Measurements from ENCODE around the gene OLFM3.

OLFM3 gene

DNA sequence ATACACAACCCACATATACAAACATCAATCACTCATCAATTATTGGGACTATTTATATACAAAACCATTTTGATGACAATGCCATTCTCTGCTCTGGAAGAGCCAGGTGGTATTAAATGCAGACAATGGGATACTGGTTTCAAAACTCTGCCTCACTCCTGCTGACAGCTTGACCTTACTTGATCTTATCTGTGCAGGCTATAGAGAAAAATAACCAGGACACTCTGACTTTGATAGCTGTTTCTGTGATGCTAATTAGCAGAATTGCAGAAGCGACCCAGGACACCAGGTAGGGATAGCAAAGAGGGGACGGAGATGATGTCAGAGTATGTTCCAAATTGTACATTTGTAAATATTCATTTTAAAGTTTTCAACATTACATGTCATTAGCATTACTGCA lies 89.5 kb downstream of the OLFM3 start:
- TF ChIP-seq, protein P1, sequence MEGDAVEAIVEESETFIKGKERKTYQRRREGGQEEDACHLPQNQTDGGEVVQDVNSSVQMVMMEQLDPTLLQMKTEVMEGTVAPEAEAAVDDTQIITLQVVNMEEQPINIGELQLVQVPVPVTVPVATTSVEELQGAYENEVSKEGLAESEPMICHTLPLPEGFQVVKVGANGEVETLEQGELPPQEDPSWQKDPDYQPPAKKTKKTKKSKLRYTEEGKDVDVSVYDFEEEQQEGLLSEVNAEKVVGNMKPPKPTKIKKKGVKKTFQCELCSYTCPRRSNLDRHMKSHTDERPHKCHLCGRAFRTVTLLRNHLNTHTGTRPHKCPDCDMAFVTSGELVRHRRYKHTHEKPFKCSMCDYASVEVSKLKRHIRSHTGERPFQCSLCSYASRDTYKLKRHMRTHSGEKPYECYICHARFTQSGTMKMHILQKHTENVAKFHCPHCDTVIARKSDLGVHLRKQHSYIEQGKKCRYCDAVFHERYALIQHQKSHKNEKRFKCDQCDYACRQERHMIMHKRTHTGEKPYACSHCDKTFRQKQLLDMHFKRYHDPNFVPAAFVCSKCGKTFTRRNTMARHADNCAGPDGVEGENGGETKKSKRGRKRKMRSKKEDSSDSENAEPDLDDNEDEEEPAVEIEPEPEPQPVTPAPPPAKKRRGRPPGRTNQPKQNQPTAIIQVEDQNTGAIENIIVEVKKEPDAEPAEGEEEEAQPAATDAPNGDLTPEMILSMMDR (IDR thresholded peaks at IDR 0.05; ENCODE audit: insufficient read depth, missing control alignments) = no peak
- DNase-seq (ENCODE audit: insufficient read length, low spot score) (no peak), FAIRE-seq (no peak)

DNA sequence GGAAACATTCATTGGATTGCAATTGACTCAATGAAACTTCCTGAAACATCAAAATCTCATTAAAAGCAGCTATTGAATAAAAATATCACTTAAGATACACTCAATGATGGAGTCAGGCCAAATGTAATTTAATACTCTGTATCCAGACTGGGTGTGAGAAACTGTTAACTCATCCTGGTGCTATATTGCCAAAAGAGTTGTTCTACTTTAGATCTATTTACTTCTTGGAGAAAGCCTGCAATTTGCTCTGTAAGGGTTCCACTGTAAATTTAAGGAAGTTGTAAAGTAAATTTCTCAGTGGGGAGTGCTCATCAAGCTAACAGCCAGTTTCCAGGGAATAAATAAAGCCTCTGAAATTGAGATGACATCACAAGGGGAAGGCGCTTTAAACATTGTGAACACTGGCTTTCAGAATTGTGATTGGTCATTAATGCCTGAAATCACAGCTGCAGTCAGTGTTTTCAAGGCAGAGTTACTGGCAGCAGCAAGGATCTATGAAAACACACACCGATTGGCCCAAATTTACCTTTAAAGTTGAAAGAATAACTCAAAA lies 91.4 kb downstream of the OLFM3 start:
- no peak for FAIRE-seq
- DNase-seq (ENCODE audit: insufficient read length, low spot score) = no peak
- TF ChIP-seq, protein P1 (IDR thresholded peaks at IDR 0.05; ENCODE audit: insufficient read depth, missing control alignments) = no peak

DNA sequence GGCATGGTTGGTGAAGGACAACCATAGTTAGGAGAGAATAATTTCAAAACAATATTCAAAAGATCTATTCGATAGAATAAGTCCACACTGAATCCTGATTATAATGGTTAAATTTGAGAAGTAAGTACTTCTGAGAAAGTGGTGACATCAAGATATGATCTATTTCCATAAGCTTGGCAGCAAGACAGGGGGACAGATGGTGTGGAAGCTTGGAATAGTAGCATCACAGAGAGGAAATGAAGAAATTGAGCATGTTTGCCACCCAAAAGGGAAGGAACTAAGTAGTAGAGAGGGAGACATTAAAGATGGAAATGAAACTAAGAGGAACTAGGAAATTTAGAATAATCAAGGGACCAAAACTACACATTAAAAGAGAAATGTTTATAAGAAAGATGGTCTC lies 94.5 kb downstream of the OLFM3 start:
- TF ChIP-seq, protein P1 (IDR thresholded peaks at IDR 0.05; ENCODE audit: insufficient read depth, missing control alignments) = no peak
- no peak for DNase-seq (ENCODE audit: insufficient read length, low spot score)
- no peak for FAIRE-seq

DNA sequence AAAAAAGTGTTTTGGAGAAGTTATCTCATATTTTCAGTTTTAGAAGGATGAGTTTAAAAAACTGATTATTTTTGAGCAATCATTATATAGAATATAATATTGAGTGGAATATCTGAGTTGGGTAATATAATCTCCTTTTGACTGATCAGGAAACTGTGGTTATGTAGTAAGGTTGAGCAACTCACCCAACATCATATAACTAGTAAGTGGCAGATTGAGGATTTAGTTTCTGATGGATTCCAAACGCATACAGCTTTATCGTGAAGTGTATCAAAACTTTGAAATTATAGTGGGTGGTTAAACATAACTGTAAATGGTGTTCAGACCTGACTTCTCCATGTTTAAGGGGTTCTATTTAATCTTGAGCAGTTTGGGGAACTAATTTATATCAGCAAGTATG lies 98.6 kb downstream of the OLFM3 start:
- DNase-seq (ENCODE audit: insufficient read length, low spot score) (no peak), FAIRE-seq (no peak)
- TF ChIP-seq, protein P1 (IDR thresholded peaks at IDR 0.05; ENCODE audit: insufficient read depth, missing control alignments) = no peak

DNA sequence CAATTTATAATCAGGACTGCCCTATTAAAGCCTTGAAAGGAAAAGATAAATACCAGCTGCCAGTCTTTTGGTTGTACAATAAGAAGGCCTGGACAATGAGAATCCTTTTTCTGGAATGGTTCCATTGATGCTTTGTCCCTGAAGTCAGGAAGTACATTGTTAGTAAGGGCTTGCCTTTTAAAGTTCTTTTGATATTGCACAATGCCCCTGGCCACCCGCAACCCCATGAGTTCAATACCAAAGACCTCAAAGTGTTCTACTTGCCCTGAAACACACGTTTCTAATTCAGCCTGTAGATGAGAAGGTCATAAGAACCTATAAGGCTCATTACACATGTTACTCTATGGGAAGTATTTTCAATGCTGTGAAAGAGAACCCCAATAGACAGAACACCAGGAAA lies 112.1 kb downstream of the OLFM3 start:
- TF ChIP-seq, protein P1 (IDR thresholded peaks at IDR 0.05; ENCODE audit: insufficient read depth, missing control alignments) = no peak
- DNase-seq (ENCODE audit: insufficient read length, low spot score) (no peak), FAIRE-seq (no peak)

DNA sequence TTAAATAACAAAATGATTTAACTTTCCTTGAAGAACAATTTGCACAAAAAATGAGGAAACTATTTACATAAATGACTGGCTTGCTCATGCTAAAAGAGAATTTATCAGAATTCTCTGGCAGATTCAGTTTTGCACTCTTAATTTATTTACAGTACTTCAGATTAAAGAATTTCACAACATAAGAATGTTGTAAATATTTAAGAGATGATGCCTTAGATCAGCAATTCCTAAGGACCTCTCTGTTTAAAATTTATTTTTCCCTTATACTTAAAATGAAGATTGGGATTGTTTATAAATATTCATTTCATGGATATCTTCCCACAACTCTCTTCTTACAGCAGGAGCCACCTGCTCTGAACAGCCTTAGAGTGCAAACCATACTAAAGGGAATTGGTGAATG lies 120.8 kb downstream of the OLFM3 start:
- DNase-seq (ENCODE audit: insufficient read length, low spot score) (no peak), FAIRE-seq (no peak)
- TF ChIP-seq, protein P1 (IDR thresholded peaks at IDR 0.05; ENCODE audit: insufficient read depth, missing control alignments) = no peak

DNA sequence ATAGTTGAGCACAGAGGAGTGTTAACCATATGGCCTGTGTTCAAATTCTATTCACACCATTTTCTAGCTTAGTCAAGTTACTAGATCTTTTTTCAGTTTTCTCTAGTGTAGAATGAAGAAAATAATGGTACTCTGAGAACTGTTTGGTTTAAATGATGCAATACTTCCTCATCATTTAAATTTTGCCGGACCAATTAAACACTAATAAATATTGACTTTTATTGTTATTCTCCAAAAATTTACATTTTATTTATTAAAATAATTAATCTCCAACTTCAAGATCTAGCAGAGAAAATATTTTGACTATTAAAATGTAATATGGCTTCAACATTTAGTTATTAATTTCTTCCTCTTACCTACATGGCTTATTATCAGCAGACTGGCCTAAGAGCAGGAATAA lies 123.1 kb downstream of the OLFM3 start:
- TF ChIP-seq, protein P1 (IDR thresholded peaks at IDR 0.05; ENCODE audit: insufficient read depth, missing control alignments) = no peak
- DNase-seq (ENCODE audit: insufficient read length, low spot score) = no peak
- FAIRE-seq = no peak
